Measurements from ENCODE around the gene DCST2.

The DCST2 gene

GRCh38 chr1:155004352-155005075, 29.1 kb downstream of the DCST2 start:
- H3K4me3 ChIP-seq (ENCODE audit: low read depth, low read length) = peak overlapping the region; percentile 94
- no peak for TF ChIP-seq CTCF (IDR thresholded peaks at IDR 0.05; ENCODE audit: borderline replicate concordance, insufficient read depth, low read depth, low read length)

- peak overlapping the region; percentile 94 for H3K4me3 ChIP-seq (ENCODE audit: low read depth, low read length)
- no peak for TF ChIP-seq CTCF (IDR thresholded peaks at IDR 0.05; ENCODE audit: borderline replicate concordance, insufficient read depth, low read depth, low read length)
Observed at GRCh38 chr1:155003766-155004351, 29.7 kb downstream of the DCST2 start.

- no peak for TF ChIP-seq CTCF (IDR thresholded peaks at IDR 0.05; ENCODE audit: borderline replicate concordance, insufficient read depth, low read depth, low read length)
- peak overlapping the region; percentile 94 for H3K4me3 ChIP-seq (ENCODE audit: low read depth, low read length)
Observed at GRCh38 chr1:155003227-155003765, 30.3 kb downstream of the DCST2 start.

- H3K4me3 ChIP-seq (ENCODE audit: low read depth, low read length) = peak within 1 kb of the TSS; percentile 94
- TF ChIP-seq CTCF (IDR thresholded peaks at IDR 0.05; ENCODE audit: borderline replicate concordance, insufficient read depth, low read depth, low read length) = no peak
Observed at GRCh38 chr1:155002464-155003226, 30.9 kb downstream of the DCST2 start, which contains the start of gene ZBTB7B. Gene ZBTB7B (plus strand): TSS chr1:155002802. CDS start chr1:155014661, 11,859 bp downstream.

GRCh38 chr1:155001675-155002463, 31.7 kb downstream of the DCST2 start:
- peak; percentile 47; the same call in 1 of the 2 replicates for TF ChIP-seq CTCF (IDR thresholded peaks at IDR 0.05; ENCODE audit: borderline replicate concordance, insufficient read depth, low read depth, low read length)
- peak overlapping the region; percentile 81 for H3K4me3 ChIP-seq (ENCODE audit: low read depth, low read length)

GRCh38 chr1:155001425-155001674, 32.2 kb downstream of the DCST2 start:
- no peak for TF ChIP-seq CTCF (IDR thresholded peaks at IDR 0.05; ENCODE audit: borderline replicate concordance, insufficient read depth, low read depth, low read length)

More at GRCh38 chr1:155001425-155001674, 32.2 kb downstream of the DCST2 start:
- peak overlapping the region; percentile 81 for H3K4me3 ChIP-seq (ENCODE audit: low read depth, low read length)

Data from GM12875 (cell line).